HG02763 (cell line): ENCODE results near the gene G6PC1.

Experiments used
- ATAC-seq: cut with Tn5 transposase; IDR thresholded peaks from one replicate; pipeline ENCODE4 v1.9.1; 2021; ENCODE audit warnings: mild to moderate bottlenecking, moderate library complexity; ENCODE audit not compliant: unreplicated experiment

Gene G6PC1

GRCh38 chr17:42929497-42929844 lies 28.9 kb downstream of the G6PC1 start:
- ATAC-seq: no peak

DNA sequence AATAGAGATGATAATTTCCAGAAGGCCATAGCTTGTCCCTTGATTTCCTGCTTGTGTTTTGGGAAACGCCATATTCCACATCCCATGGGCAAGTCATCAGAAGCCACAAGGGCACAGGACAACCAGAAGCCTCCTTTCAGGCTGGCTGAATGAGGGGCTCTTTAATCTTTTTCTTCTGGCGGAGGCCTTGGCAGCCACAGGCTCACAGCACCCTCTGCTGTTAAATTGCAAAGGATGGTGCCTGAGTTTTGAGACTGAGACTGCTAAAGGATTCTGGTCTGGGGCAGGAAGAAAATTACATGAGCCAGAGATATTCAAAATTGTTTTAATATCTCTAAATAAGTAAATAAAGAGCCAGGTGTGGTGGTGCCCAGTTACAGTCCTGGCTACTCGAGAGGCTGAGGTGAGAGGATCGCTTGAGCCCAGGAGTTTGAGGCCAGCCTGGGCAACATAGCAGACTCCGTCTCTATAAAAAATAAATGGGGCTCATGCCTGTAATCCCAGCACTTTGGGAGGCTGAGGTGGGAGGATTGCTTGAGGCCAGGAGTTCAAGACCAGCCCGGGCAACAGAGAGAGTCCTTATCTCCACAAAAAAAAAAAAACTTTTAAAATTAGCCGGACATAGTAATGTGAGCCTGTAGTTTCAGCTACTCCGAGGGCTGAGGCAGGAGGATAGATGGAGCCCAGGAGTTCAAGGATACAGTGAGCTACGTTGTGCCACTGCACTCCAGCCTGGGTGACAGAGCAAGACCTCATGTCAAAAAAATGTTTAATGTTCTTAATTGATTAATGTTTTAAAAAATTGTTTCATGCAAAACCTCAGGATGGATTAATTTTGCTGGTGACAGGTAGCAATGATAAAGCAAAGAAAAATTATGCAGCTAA lies 37.4 kb downstream of the G6PC1 start:
- no peak for ATAC-seq

GRCh38 chr17:42944211-42944610 lies 43.6 kb downstream of the G6PC1 start:
- ATAC-seq: no peak

- ATAC-seq: no peak
These were observed 46.2 kb downstream of the G6PC1 start for GRCh38 chr17:42946812-42947211.

- no peak for ATAC-seq
These were observed 49.6 kb downstream of the G6PC1 start for GRCh38 chr17:42950044-42950783.
